Stimulated activated CD8-positive, alpha-beta memory T cell treated with anti-CD3 and anti-CD28 coated beads, Interleukin-7, amount 100 ng/mL, for 1 hour (primary cell): ENCODE measurements around the gene KIF3A.
"Not testable (repeated sequence)": the region's sequence is repeated elsewhere in the genome, so short reads cannot be mapped to it uniquely, and the experiment has no call there.

Experiments
- DNase-seq, 2 donors: peaks; one replicate each; pipeline ENCODE4 v3.0.0-alpha.2; 2020; ENCODE audit warnings: low read depth in 2 of 2

KIF3A gene

GRCh38 chr5:132718544-132719312 is 18.6 kb downstream of the KIF3A start:
- DNase-seq: no peak

GRCh38 chr5:132714456-132715307 is 22.7 kb downstream of the KIF3A start:
- DNase-seq: no peak

GRCh38 chr5:132708645-132709044 is 28.7 kb downstream of the KIF3A start:
- no peak for DNase-seq

GRCh38 chr5:132704875-132705274 is 32.5 kb downstream of the KIF3A start:
- no peak for DNase-seq

- no peak for DNase-seq
These were observed 41.4 kb downstream of the KIF3A start for GRCh38 chr5:132695956-132696355.

- DNase-seq: no peak
These were observed 44.7 kb downstream of the KIF3A start for GRCh38 chr5:132692632-132692967.

GRCh38 chr5:132691755-132692631 is 45.4 kb downstream of the KIF3A start:
- DNase-seq: not testable (repeated sequence)

- DNase-seq: no peak
These were observed 47.2 kb downstream of the KIF3A start for GRCh38 chr5:132690156-132690555.

GRCh38 chr5:132689513-132689912 is 47.8 kb downstream of the KIF3A start:
- DNase-seq: no peak

- no peak for DNase-seq
These were observed 48.6 kb downstream of the KIF3A start for GRCh38 chr5:132688536-132689339.

GRCh38 chr5:132687995-132688394 is 49.4 kb downstream of the KIF3A start:
- DNase-seq: no peak

- DNase-seq: no peak
These were observed 51.2 kb downstream of the KIF3A start for GRCh38 chr5:132686193-132686592.

- no peak for DNase-seq
These were observed 52.2 kb downstream of the KIF3A start for GRCh38 chr5:132684922-132685720.

GRCh38 chr5:132684491-132684890 is 52.9 kb downstream of the KIF3A start:
- DNase-seq: no peak

- no peak for DNase-seq
These were observed 55.4 kb downstream of the KIF3A start for GRCh38 chr5:132681983-132682382.

- DNase-seq: no peak
These were observed 55.9 kb downstream of the KIF3A start for GRCh38 chr5:132681476-132681831.

- DNase-seq: no peak
These were observed 56.4 kb downstream of the KIF3A start for GRCh38 chr5:132680780-132681475.

GRCh38 chr5:132679717-132680380 is 57.5 kb downstream of the KIF3A start:
- DNase-seq: no peak

GRCh38 chr5:132679166-132679565 is 58.2 kb downstream of the KIF3A start:
- DNase-seq: no peak
